Endothelial cell of coronary artery (primary cell): ENCODE measurements around the gene VDAC1. TPM values are rescaled to one million over a fixed set of nuclear protein-coding genes. Genes with fewer than 3 reads are reported as not detected.

Source experiments
- total RNA-seq: library from RNA; depleted of rRNA; stranded (reverse); fragments of >200 nt; gene quantifications from 2 replicates; pipeline ENCODE4 v1.2.3, GENCODE V29; 2014

VDAC1 gene, protein sequence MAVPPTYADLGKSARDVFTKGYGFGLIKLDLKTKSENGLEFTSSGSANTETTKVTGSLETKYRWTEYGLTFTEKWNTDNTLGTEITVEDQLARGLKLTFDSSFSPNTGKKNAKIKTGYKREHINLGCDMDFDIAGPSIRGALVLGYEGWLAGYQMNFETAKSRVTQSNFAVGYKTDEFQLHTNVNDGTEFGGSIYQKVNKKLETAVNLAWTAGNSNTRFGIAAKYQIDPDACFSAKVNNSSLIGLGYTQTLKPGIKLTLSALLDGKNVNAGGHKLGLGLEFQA
- total RNA-seq: 309 and 403 TPM in 2 replicates

DNA sequence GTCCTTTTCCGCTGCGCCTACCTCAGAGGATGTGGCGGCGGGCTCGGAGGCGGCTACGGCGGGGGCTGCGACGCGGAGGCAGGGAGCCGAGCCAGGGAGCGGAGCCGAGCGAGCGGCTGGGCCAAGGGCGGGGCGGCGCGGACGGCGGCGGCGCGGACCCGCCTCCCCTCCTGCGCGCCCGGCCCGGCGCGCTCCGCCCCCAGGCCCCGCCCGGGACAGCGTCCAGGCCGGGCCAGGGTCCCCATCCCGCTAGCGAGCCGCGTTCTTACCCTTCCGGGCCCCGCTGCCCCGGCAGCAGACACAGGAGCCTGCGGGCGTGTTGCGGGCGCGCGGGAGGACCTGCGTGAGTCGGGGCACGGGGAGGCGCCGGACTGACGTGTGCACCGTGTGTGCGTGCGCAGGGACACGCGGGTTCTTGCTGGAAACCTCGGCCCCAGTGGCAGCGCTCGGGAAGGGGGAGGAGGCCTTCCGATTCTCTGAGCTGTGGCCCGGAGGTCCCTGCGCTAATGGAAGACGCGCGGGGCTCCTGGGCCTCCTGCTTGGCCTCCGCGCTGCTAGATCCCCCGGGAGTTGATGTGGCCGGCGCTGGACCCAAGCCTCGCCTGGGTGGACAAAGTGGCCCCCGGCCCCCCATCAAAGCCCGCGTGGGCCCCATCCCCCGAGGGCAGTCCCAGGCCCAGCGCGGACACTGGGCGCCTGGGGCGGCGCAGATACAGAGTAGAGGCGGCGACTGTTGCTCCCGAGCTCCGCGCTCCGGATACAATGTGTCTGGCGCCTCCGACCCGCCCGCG is at the start of gene VDAC1:
VDAC1 (minus strand) TSS at position 350 of the 791 bp plus-strand sequence. CDS start 11,963 bp downstream, outside the sequence.

GRCh38 chr5:133968204-133968980 is 36.4 kb downstream of the VDAC1 start, which contains the start of gene C5orf15:
Gene C5orf15, minus strand, starts transcription at chr5:133968625. Its CDS starts 41 bp downstream, at chr5:133968584.

Other genes with a start within 250 kb of the VDAC1 start
- 22.6 and 25.1 TPM in 2 replicates for gene C5orf15, start 36.4 kb downstream of the VDAC1 start, total RNA-seq
- under 0.01 and 0.09 TPM in 2 replicates for gene TCF7, start 109.7 kb upstream of the VDAC1 start, total RNA-seq
- gene SKP1, start 172.0 kb upstream of the VDAC1 start, total RNA-seq: 219 and 276 TPM in 2 replicates
- 83.0 and 88.2 TPM in 2 replicates for gene PPP2CA, start 221.1 kb upstream of the VDAC1 start, total RNA-seq